ENCODE results near the gene ATG12. TPM values are rescaled to one million over a fixed set of nuclear protein-coding genes. Genes with fewer than 3 reads are reported as not detected.

Gene ATG12
- total and polyA plus RNA-seq, 2 of the 8 experiments (the other 6 are each of a cell fraction or from before 2014, with no cell fraction given), result 23.8 to 49.3 TPM

DNA sequence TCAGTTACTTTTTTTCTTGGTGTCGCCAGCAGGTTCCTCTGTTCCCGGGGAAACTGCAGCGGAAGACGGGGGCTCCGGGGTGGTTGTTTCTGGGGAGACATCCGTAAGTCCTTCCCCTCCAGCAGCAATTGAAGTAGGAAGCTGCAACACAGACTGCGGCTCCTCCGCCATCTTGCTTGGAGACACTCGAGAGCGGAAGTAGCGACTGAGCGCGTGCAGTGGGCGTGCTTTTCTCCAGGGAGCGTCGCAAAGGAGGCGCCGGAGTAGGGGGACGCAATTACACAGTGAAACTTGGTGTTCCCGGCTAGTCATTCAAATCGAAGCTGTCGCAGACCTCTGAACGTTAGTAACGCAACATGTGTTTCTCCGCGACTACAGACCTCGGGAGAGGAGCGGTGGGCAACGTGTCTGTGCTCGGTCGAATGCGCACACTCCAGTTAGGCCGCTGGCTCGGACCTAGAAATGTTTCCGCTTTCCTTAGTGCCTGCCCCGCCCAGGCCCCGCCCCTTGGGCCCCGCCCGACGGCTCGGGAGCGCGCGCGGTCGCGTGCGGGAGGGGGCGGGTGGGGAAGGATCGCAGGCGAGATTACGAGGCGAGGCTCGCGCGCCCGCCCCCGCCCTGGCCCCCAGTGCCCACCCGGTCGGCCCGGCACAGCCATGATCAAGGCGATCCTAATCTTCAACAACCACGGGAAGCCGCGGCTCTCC, at the start of gene ATG12, which contains the start of gene AP3S1 (continued):
- TF ChIP-seq BACH1 (IDR thresholded peaks at IDR 0.05; ENCODE audit: low read length), result no peak; the same call in 1 of the 2 replicates
- TF ChIP-seq RXRA (IDR thresholded peaks at IDR 0.05; ENCODE audit: insufficient read depth, low read depth, low read length), result no peak
- peak; percentile 97 for TF ChIP-seq ASH2L (IDR thresholded peaks at IDR 0.05; ENCODE audit: low read length)
- TF ChIP-seq CHD1 (IDR thresholded peaks at IDR 0.05; ENCODE audit: low read depth, low read length), result peak; percentile 46; the same call in 1 of the 2 replicates
- TF ChIP-seq, protein P1, sequence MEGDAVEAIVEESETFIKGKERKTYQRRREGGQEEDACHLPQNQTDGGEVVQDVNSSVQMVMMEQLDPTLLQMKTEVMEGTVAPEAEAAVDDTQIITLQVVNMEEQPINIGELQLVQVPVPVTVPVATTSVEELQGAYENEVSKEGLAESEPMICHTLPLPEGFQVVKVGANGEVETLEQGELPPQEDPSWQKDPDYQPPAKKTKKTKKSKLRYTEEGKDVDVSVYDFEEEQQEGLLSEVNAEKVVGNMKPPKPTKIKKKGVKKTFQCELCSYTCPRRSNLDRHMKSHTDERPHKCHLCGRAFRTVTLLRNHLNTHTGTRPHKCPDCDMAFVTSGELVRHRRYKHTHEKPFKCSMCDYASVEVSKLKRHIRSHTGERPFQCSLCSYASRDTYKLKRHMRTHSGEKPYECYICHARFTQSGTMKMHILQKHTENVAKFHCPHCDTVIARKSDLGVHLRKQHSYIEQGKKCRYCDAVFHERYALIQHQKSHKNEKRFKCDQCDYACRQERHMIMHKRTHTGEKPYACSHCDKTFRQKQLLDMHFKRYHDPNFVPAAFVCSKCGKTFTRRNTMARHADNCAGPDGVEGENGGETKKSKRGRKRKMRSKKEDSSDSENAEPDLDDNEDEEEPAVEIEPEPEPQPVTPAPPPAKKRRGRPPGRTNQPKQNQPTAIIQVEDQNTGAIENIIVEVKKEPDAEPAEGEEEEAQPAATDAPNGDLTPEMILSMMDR (IDR thresholded peaks at IDR 0.05; ENCODE audit: control extremely low read depth in 1 of 3, insufficient read depth in 1 of 3, low read depth in 1 of 3, low read length in 3 of 3), result no peak
- TF ChIP-seq EP300 (IDR thresholded peaks at IDR 0.05; ENCODE audit: borderline replicate concordance in 1 of 2, low read depth in 2 of 2, low read length in 2 of 2), result no peak
- no peak for TF ChIP-seq NANOG (IDR thresholded peaks at IDR 0.05; ENCODE audit: insufficient read depth, low read depth, low read length, poor library complexity, severe bottlenecking)
- peak; percentile 20 to 32; a peak in 1 of 4 replicates for TF ChIP-seq HDAC2 (IDR thresholded peaks at IDR 0.05; ENCODE audit: borderline replicate concordance in 1 of 2, low read depth in 2 of 2, low read length in 2 of 2)
- peak; percentile 77; the same call in 1 of the 2 replicates for TF ChIP-seq EGR1 (IDR thresholded peaks at IDR 0.05; ENCODE audit: borderline replicate concordance, low read depth, low read length)
- TF ChIP-seq CBX8 (IDR thresholded peaks at IDR 0.05; ENCODE audit: borderline replicate concordance, low read depth, low read length), result no peak
- TF ChIP-seq MAX (IDR thresholded peaks at IDR 0.05), result peak; percentile 90
- no peak for TF ChIP-seq GTF2F1 (IDR thresholded peaks at IDR 0.05; ENCODE audit: borderline replicate concordance, low read depth, low read length)
- no peak for TF ChIP-seq RAD21 (IDR thresholded peaks at IDR 0.05 in 1 of 2, conservative IDR thresholded peaks at IDR 0.05 in 1 of 2; ENCODE audit: low read depth in 2 of 2, low read length in 2 of 2)
